ENCODE data around the gene IFNGR2. TPM values are rescaled to one million over a fixed set of nuclear protein-coding genes. Genes with fewer than 3 reads are reported as not detected.

IFNGR2 gene
- total RNA-seq, 1 experiment from 2014 or later, result 44.1 TPM

- no peak overlapping the region for H3K27ac Mint-ChIP-seq
- Histone ChIP-seq H4K91ac (ENCODE audit: insufficient read length, low read depth, low read length) (no peak overlapping the region), H3K9me3 (ENCODE audit: control insufficient read depth, low read depth, low read length) (no peaks in the 10 kb centered on the region), H3K27me3 (ENCODE audit: insufficient read depth, low read length) (no peaks in the 10 kb centered on the region), H3K9ac (ENCODE audit: extremely low read depth, insufficient read length, low read length) (no peak overlapping the region), H3K14ac (ENCODE audit: insufficient read depth, low read length) (no peak overlapping the region), H2BK12ac (ENCODE audit: insufficient read length, low read depth, low read length) (no peak overlapping the region), H3K27ac (ENCODE audit: insufficient read length, low read depth, low read length) (no peak overlapping the region), H2AK5ac (ENCODE audit: insufficient read length, low read length) (no peak overlapping the region), H3K4me1 (ENCODE audit: insufficient read depth, low read length) (no peaks in the 10 kb centered on the region), H2BK5ac (ENCODE audit: insufficient read length, low read length) (no peak overlapping the region), H3K79me1 (ENCODE audit: insufficient read depth, low read depth, low read length, poor library complexity, severe bottlenecking) (no peaks in the 10 kb centered on the region), H3K18ac (ENCODE audit: insufficient read length, low read depth, low read length) (no peak overlapping the region), H4K20me1 (ENCODE audit: control insufficient read depth, insufficient read depth, insufficient read length) (no peaks in the 10 kb centered on the region), H3K56ac (ENCODE audit: insufficient read length, low read depth, low read length) (no peak overlapping the region), H3K4ac (ENCODE audit: low read depth, low read length) (no peak overlapping the region), H4K5ac (ENCODE audit: insufficient read length, low read depth, low read length) (no peak overlapping the region), H3K23me2 (ENCODE audit: insufficient read length, low read depth, low read length, poor library complexity, severe bottlenecking) (no peaks in the 10 kb centered on the region), H4K8ac (replicated peaks; ENCODE audit: insufficient read length, low read depth, low read length) (no peak overlapping the region), H3T11ph (ENCODE audit: low read length) (no peak overlapping the region), H2BK20ac (ENCODE audit: low read depth, low read length, poor library complexity, severe bottlenecking) (no peak overlapping the region), H2BK120ac (ENCODE audit: low read depth, low read length, poor library complexity, severe bottlenecking) (no peak overlapping the region), H3K79me2 (ENCODE audit: insufficient read depth, low read length) (no peaks in the 10 kb centered on the region), H3K23ac (ENCODE audit: insufficient read length, low read depth, low read length) (no peak overlapping the region), H2BK15ac (ENCODE audit: low read depth, low read length) (no peak overlapping the region), H2AFZ (ENCODE audit: low read length) (no peak overlapping the region), H3K4me2 (ENCODE audit: insufficient read depth, insufficient read length, low read length) (no peak overlapping the region)
- no peaks in the 10 kb centered on the region for H3K4me1 Mint-ChIP-seq
- no peak overlapping the region for H3K4me3 Mint-ChIP-seq
- peaks cover 0 to 5% (median 2%) of the 10 kb centered on the region in 3 experiments; a peak in 5 of 7 replicates for H3K36me3 Mint-ChIP-seq (ENCODE audit: insufficient read depth in 1 of 3, low read depth in 3 of 3)
- no peak for DNase-seq
- no peaks in the 10 kb centered on the region for H3K27me3 Mint-ChIP-seq (ENCODE audit: low read depth)
- no peaks in the 10 kb centered on the region for H3K9me3 Mint-ChIP-seq
- whole genome bisulfite sequencing (ENCODE audit: extremely low coverage, insufficient read length, low lambda C conversion rate), result no CpG with 5 or more reads among the region's 3 CpGs
- no peak for TF ChIP-seq CTCF (conservative IDR thresholded peaks at IDR 0.05)
These were observed 55.6 kb downstream of the IFNGR2 start for GRCh38 chr21:33458861-33459260.
